GM19240 (cell line): ENCODE measurements around the gene UBE2N.
"Not testable (repeated sequence)": the region's sequence is repeated elsewhere in the genome, so short reads cannot be mapped to it uniquely, and the experiment has no call there.

ENCODE experiments used
- DNase-seq: peaks from one replicate; pipeline ENCODE4 v3.0.0; 2011; ENCODE audit warnings: low spot score; ENCODE audit not compliant: insufficient read length

Gene UBE2N

DNA sequence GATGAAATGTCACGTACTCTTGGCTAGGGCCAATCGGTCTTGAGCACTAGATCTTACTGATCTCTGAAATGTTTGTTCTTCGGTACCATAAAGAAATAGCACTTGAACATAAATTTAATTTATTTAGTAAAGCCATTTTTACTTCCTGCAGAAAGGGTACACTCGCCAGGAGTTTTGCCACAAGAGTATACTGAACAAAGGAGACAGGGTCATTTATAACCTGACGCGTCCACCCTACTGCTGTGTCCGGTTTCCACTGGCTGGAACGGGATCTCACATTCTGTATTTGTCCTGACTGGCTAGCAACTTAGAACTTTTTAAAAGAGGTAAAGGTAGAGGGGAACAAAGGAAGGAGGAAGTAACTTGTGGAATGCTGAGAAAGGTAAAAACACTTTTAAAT, 29.4 kb downstream of the UBE2N start:
- not testable (repeated sequence) for DNase-seq

DNA sequence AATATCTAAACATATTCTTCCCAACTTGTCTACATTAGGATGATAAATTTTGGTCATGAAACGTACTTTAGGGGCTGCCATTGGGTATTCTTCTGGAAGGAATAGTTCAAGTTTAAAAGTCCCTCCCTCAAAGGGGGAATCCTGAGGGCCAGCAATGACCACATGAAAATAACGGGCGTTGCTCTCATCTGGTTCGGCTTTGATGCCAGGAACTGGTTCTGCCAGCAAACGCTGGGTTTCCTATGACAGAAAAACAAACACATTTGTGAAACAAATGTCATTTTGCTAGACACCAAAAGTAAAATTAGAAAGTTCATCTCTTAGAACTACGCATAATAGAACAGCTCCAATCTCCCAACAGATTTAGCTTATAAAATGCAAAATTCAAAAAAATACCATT, 30.7 kb downstream of the UBE2N start:
- DNase-seq = not testable (repeated sequence)

- not testable (repeated sequence) for DNase-seq
Measured at GRCh38 chr12:93409343-93410187, 32.2 kb downstream of the UBE2N start.

DNA sequence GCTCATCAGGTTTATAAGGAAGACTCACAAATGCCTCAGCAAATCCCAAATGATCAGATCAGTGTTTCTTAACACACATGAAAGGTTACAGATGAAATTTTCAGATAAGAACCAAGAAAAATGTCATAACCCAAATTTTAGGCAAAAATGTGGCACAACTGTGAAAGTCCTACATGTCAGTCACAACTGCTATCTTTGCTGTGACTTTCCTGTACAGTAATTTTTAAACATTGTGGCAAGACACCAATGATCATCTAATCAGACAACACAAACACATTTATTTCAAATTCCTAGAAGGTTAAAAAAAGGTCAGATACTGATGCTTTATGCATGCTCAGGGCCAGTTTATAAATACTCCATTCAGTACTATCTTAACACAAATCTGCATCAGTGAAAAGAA, 32.9 kb downstream of the UBE2N start:
- no peak for DNase-seq

- no peak for DNase-seq
Measured at GRCh38 chr12:93407963-93408283, 33.8 kb downstream of the UBE2N start.

DNA sequence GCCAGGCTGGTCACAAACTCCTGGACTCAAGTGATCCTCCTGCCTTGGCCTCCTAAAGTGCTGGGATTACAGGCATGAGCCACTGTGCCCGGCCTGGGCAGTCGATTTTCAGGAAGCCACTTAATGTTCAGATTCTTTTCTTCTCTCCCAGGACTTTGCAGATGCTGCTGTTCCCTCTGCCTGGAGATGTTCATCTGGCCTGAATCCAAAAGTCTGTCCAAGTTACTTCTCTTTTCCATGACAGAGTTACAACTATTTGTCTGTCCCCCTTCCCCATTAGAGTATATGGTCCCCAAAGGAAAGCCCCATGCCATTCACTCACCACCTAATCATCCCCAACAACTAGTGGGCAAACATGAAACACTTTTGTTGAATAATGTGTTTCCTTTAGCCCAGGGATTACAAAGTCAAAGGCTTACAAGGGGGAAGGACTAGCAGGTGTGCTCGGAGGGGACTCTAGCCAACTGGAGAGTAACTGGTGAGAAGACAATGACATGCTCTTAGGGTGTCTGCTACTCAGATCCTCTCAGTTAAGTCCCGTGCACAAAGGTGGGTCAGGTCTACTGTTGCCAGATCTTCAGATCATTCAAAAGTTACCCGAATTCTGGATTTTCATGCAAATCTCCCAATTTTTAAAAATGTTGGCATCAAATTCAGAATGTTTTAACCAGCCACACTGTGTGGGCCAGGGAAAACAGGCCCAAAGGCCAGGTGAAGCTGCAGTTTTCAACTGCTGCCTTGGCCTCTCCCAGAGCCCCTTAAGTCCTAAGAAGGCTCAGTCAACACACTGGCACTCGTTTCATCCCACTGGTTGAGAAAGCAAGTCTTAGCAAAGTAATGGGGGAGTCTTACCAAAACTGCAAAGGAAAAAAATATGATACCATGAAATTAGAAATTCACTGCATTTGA, 34.4 kb downstream of the UBE2N start:
- no peak for DNase-seq

DNA sequence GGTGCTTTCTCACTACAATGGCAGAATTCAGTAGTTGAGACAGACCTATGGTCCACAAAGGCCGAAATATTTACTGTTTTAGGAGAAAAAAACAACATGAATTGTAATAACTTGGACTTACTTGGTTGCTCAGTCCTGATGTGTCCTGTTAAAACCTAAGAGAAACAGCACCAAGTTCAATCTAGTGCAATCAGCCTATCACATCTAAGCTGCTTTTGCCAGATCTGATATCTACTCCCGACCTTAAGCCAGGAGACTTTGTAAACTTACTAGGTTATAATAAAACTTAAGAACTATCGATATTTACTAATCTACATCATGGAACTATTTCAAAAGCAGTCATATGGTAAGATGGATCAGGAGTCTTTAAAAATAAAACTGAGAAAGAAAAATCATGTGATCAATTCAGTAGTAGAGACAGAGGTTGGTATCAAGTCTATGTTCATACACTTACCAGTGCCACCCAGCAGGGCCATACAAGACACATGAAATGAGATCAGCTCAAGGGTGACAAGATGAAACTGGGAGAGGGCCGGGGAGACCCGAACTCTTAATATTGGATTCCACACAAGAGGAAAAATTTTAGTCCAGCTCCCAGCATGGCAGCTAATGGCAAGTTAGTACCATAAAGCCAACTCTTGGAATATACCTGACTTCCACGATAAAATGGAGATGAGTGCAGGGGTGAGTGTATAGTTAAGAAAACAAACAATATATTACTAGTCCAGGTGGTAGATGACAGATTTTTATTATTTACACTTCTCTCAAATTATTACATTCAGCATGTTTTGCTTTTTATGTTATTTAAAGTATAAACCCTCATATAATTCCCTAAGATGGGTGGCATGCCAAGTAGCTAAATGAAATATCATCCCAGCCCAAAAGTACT, 36.5 kb downstream of the UBE2N start:
- DNase-seq = no peak

- no peak for DNase-seq
Measured at GRCh38 chr12:93403988-93404803, 37.6 kb downstream of the UBE2N start.

GRCh38 chr12:93402333-93403311, 39.1 kb downstream of the UBE2N start:
- DNase-seq = no peak

DNA sequence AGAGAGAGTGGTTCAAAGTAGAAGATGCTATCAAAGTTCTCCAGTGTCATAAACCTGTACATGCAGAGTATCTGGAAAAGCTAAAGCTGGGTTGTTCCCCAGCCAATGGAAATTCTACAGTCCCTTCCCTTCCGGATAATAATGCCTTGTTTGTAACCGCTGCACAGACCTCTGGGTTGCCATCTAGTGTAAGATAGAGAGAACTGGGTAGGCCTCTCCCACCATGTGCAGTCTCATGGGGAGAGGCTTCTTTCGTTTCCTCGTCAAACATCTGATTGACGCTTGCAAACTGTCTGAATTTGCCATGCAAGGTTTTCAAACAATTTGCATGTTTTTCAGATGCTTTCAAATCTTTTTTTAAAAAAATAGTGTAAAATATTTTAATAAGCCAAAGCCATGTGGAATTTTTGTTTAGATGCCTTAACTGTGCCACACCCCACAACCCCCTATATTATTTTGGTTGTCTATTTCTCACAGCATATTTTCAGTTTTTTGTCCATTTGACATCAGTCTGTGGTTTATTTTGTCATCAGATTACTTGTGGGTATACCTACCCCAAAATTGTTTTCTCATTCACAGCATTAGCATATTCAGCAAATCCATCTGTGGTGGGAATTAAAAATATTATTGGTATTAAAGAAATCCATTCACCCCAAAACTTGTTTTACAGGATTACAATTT, 42.4 kb downstream of the UBE2N start:
- not testable (repeated sequence) for DNase-seq

DNA sequence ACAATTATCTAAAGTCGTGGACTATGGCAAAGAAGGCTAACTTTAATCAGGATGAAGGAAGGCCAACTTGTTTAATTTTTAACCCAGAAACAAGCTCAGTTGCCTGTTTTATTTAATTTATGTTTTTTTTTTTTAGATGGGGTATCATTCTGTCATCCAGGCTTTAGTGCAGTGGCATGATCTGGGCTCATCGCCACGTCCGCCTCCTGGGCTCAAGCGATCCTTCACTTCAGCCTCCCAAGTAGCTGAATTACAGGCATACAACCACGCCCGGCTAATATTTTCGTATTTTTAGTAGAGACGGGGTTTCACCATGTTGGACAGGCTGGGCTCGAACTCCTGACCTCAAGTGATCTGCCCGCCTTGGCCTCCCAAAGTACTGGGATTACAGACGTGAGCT, 44.3 kb downstream of the UBE2N start:
- DNase-seq = no peak

DNA sequence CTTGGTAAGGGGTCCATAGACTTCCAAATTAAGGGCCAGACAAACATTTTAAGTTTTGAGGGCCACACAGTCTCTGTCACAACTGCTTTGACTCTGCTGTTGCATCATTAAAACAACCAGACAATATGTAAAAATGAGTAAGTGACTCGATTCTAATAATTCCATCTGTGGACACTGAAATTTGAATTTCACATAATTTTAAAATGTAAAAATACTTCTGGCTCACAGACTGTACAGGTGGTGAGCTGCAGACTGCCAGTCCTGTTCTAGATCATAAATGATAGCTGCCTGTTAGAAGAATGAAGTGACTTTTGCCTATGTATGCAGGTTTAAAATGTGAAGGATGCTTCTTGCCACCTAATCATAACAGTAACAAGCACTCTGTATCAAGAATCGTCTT, 48.3 kb downstream of the UBE2N start:
- DNase-seq = no peak

DNA sequence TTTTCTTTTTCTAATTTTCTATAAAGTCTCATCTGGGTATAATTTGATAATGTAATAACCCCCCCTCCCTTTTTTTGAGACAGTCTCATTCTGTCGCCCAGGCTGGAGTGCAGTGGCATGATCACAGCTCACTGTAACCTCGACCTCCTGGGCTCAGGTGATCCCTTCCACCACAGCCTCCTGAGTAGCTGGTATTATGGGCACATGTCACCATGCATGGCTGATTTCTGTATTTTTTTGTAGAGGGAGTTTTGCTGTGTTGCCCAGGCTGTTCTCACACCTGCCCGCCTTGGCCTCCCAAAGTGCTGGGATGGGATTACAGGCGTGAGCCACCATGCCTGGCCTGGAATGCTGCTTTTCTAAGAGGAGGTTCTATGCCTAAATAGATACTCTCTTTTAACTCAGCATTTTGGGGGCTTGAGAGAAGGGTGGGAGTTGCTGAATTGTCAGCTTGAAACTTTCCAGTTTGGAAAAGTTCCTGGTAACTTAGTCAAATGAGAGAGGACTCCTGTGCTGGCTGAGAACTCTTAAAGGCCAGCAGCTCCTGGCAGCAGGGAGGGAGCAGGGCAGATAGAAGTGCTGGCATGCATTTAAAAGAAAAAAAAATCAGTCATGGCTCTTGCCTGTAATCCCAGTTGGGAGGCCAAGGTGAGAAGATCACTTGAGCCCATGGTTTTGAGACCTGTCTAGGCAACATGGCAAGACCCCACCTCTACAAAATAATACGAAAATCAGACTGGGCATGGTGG, 51.0 kb downstream of the UBE2N start:
- DNase-seq = no peak

DNA sequence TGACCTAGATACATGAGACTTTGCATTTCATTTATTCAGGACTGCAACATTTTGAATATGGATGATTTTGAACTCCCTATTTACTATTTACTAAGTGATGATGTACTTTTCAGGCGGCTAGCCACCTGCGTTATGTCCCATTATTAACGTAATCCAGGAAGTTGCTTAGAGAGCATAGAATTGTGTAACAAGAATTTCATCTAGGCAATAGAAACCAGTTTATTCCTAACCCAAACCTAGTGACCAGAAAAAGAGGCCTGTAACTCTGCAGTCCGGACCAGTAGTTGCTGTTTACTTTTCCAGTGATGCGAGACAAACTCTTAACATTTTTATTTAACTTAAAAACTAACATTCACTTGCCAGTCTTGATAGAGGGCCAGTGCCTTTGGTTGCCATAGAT, 51.7 kb downstream of the UBE2N start:
- no peak for DNase-seq

DNA sequence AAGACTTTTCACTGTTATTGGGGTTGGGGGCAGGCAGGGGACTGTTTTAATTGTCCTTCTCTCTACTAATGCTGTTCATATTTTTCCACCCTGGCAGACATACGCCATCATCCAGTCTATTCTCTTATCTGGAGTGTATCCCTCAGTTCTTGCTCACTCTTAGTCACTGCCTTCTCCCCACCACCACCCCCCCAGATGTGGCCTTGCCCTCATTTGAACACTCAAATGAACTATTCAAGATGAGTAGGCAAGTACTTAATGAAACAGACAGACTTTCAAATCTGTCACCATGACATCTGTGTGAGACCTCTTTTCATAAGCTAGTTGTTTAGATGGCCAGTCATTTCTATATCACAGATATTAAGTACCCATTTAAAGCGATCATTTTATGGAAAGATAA, 54.0 kb downstream of the UBE2N start:
- no peak for DNase-seq

- not testable (repeated sequence) for DNase-seq
Measured at GRCh38 chr12:93381976-93382437, 59.7 kb downstream of the UBE2N start.

- no peak for DNase-seq
Measured at GRCh38 chr12:93381161-93381975, 60.4 kb downstream of the UBE2N start.
